ENCODE data around the gene IFITM5.
"Not testable (repeated sequence)": the region's sequence is repeated elsewhere in the genome, so short reads cannot be mapped to it uniquely, and the experiment has no call there.

The IFITM5 gene

DNA sequence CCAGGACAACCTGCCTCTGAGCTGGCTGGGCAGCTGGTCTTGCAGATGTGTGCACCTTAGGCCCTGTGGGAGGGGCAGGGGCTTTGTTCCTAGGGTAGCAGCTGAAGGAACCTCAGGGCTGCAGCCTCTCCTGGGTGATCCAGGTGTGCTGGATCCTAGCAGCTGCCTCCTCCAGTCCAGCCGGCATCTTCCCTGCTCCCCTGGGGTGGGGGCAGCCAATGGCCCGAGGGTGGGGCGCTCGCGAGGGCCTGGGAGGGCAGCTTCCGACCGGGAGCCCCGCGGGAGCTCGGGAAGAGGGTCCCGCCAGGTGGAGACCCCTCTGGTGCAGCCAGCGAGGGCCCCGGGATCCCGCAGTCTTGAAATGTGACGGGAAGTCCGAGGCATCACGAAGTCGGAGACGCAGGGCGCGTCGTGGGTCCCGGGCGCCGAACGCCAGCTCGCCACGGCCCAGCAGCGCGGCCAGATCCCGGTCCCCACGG is 16.2 kb upstream of the IFITM5 start:
- no peak for TF ChIP-seq CTCF (IDR thresholded peaks at IDR 0.05)
- Histone ChIP-seq H3K36me3 (peaks cover 22% of the 10 kb centered on the region), H3K4me1 (ENCODE audit: control insufficient read depth in 1 of 2, insufficient read depth in 1 of 2, low read depth in 1 of 2, low read length in 1 of 2) (peaks cover 62 to 66% of the 10 kb centered on the region in 2 experiments), H3K27ac (peak overlapping the region; percentile 95), H3K4me3 (ENCODE audit: low read depth in 1 of 2, low read length in 1 of 2) (peak overlapping the region; percentile 80 to 98), H3K9me3 (no peaks in the 10 kb centered on the region), H3K27me3 (peaks cover 31% of the 10 kb centered on the region)

GRCh38 chr11:315051-315481 is 15.7 kb upstream of the IFITM5 start:
- H3K27ac ChIP-seq: peak overlapping the region; percentile 95
- peaks cover 57 to 63% of the 10 kb centered on the region in 2 experiments for H3K4me1 ChIP-seq (ENCODE audit: control insufficient read depth in 1 of 2, insufficient read depth in 1 of 2, low read depth in 1 of 2, low read length in 1 of 2)
- peaks cover 27% of the 10 kb centered on the region for H3K27me3 ChIP-seq
- H3K36me3 ChIP-seq: peaks cover 23% of the 10 kb centered on the region
- H3K9me3 ChIP-seq: no peaks in the 10 kb centered on the region
- peak overlapping the region; percentile 80 to 98 for H3K4me3 ChIP-seq (ENCODE audit: low read depth in 1 of 2, low read length in 1 of 2)
- no peak for TF ChIP-seq CTCF (IDR thresholded peaks at IDR 0.05)

GRCh38 chr11:314554-314875 is 15.2 kb upstream of the IFITM5 start:
- H3K9me3 ChIP-seq: not testable (repeated sequence)
- Histone ChIP-seq H3K27me3 (peaks cover 24% of the 10 kb centered on the region), H3K4me1 (ENCODE audit: control insufficient read depth in 1 of 2, insufficient read depth in 1 of 2, low read depth in 1 of 2, low read length in 1 of 2) (peaks cover 55 to 65% of the 10 kb centered on the region in 2 experiments), H3K27ac (peak overlapping the region; percentile 95), H3K36me3 (peaks cover 28% of the 10 kb centered on the region), H3K4me3 (ENCODE audit: low read depth in 1 of 2, low read length in 1 of 2) (peak overlapping the region; percentile 80 to 98)

DNA sequence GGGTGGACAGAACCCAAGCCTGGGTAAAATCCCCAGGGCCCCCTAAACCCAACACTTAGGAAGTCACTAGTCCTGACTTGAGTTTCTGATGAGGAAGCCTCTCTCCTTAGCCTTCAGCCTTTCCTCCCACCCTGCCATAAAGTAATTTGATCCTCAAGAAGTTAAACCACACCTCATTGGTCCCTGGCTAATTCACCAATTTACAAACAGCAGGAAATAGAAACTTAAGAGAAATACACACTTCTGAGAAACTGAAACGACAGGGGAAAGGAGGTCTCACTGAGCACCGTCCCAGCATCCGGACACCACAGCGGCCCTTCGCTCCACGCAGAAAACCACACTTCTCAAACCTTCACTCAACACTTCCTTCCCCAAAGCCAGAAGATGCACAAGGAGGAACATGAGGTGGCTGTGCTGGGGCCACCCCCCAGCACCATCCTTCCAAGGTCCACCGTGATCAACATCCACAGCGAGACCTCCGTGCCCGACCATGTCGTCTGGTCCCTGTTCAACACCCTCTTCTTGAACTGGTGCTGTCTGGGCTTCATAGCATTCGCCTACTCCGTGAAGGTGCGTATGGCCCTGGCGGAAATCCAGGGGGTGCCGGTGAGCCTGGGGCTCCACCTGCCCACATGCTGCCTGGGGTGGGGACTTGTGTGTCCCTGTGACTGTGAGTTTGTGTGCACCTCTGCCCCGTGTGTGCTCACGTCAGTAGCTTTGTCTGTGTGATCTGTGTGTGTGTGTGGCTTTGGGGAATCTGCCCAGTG is 14.6 kb upstream of the IFITM5 start, which contains the start of gene IFITM1:
Gene IFITM1, plus strand, starts transcription at position 254 of the 767 bp plus-strand sequence. Its CDS starts 131 bp downstream, at position 385.
- peak within 1 kb of the TSS; percentile 80 to 98 for H3K4me3 ChIP-seq (ENCODE audit: low read depth in 1 of 2, low read length in 1 of 2)
- H3K27me3 ChIP-seq: peaks cover 22% of the 10 kb centered on the region
- no peaks in the 10 kb centered on the region for H3K9me3 ChIP-seq
- peak within 1 kb of the TSS; percentile 95 for H3K27ac ChIP-seq
- H3K4me1 ChIP-seq (ENCODE audit: control insufficient read depth in 1 of 2, insufficient read depth in 1 of 2, low read depth in 1 of 2, low read length in 1 of 2): peaks cover 52 to 68% of the 10 kb centered on the region in 2 experiments
- peak; percentile 11 for TF ChIP-seq CTCF (IDR thresholded peaks at IDR 0.05)
- peaks cover 34% of the 10 kb centered on the region for H3K36me3 ChIP-seq

GRCh38 chr11:313304-313786 is 14.0 kb upstream of the IFITM5 start:
- Histone ChIP-seq H3K27ac (peak overlapping the region; percentile 95), H3K27me3 (peaks cover 22% of the 10 kb centered on the region), H3K9me3 (no peaks in the 10 kb centered on the region), H3K4me1 (ENCODE audit: control insufficient read depth in 1 of 2, insufficient read depth in 1 of 2, low read depth in 1 of 2, low read length in 1 of 2) (peaks cover 52 to 70% of the 10 kb centered on the region in 2 experiments), H3K36me3 (peaks cover 35% of the 10 kb centered on the region), H3K4me3 (ENCODE audit: low read depth in 1 of 2, low read length in 1 of 2) (peak overlapping the region; percentile 80 to 98)
- TF ChIP-seq CTCF (IDR thresholded peaks at IDR 0.05): no peak

All from neutrophil (primary cell).